Measurements from ENCODE around the gene MAG. TPM values are rescaled to one million over a fixed set of nuclear protein-coding genes. Genes with fewer than 3 reads are reported as not detected.

The MAG gene
- total and polyA plus RNA-seq, 4 donors: 0.42 TPM; not detected in 3

DNA sequence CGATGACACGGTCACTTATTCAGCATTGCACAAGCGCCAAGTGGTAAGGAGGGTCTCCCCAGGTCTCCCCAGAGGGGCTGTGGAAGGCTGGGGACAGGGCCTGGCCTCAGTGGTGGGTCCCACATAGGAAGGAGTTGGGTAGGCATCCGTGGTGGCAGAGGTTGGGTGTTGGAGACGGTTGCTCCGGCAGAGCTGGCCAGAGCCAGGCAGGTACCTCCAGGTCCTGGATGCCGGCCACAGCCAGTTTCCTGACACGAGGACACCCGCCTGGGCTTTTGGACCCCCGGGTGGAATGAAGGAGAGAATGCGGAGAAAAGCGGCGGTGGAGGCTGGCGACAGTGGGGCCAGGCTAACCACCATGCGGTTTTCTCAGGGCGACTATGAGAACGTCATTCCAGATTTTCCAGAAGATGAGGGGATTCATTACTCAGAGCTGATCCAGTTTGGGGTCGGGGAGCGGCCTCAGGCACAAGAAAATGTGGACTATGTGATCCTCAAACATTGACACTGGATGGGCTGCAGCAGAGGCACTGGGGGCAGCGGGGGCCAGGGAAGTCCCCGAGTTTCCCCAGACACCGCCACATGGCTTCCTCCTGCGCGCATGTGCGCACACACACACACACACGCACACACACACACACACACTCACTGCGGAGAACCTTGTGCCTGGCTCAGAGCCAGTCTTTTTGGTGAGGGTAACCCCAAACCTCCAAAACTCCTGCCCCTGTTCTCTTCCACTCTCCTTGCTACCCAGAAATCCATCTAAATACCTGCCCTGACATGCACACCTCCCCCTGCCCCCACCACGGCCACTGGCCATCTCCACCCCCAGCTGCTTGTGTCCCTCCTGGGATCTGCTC is 54.5 kb downstream of the MAG start:
- Histone ChIP-seq H3K4me3 (ENCODE audit: low read length in 2 of 2) (no peak overlapping the region), H3K27me3 (ENCODE audit: control insufficient read depth in 1 of 2, insufficient read depth in 2 of 2, low read length in 1 of 2) (no peaks in the 10 kb centered on the region), H3K4me1 (ENCODE audit: control insufficient read depth in 1 of 2, insufficient read depth in 2 of 2, low read length in 2 of 2) (no peaks in the 10 kb centered on the region), H3K27ac (ENCODE audit: low read depth in 1 of 2, low read length in 2 of 2) (no peak overlapping the region), H3K9me3 (ENCODE audit: control insufficient read depth, low read length) (no peaks in the 10 kb centered on the region), H3K36me3 (ENCODE audit: control insufficient read depth in 1 of 2, insufficient read depth in 2 of 2, low read length in 1 of 2) (no peaks in the 10 kb centered on the region)
- intact Hi-C loops (cut with DNase I): no loop called here
- WGBS, 2 donors: 70 to 75% methylated on average over 28 of the region's 28 CpGs
- no peak for ATAC-seq (ENCODE audit: low FRiP score)
- peak; percentile 70 to 79 for DNase-seq

DNA sequence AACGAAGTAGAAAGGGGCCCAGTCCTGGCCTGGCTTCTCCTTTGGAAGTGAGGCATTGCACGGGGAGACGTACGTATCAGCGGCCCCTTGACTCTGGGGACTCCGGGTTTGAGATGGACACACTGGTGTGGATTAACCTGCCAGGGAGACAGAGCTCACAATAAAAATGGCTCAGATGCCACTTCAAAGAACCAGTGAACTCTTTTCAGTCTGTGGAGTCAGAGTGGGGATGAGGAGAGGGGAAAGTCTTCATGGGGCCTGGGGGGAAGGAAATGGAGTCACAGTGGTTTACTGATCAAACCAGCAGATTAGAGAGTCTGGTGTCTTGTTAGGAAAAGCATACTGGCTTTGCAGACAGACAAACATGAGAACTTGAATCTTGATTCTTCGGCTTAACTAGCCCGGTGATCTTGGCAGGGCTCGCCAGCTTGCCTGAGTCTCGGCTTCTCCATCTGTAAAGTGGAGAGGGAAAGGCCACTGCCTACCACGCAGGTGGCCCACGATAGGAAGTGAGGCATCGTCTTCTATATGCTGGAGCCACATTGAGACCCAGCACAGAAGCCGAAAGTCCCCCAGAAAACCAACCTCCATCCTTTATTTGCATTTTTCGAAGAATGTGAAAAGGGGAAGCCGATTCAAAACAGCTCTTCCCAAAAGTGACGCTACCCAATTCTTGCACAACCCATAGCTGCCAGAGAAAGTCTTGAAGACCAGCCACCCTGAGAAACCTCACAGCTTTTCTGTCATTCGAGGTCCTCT is 55.4 kb downstream of the MAG start, which contains the start of gene FFAR1:
FFAR1 (plus strand) TSS at position 732 of the 759 bp plus-strand sequence. CDS start 3,650 bp downstream, outside the sequence.
- DNase-seq: peak; percentile 51 to 61
- 66 to 72% methylated on average over 18 of the region's 18 CpGs for WGBS, 2 donors
- Histone ChIP-seq H3K36me3 (ENCODE audit: control insufficient read depth in 1 of 2, insufficient read depth in 2 of 2, low read length in 1 of 2) (no peaks in the 10 kb centered on the region), H3K4me3 (ENCODE audit: low read length in 2 of 2) (no peak within 1 kb of the TSS), H3K27ac (ENCODE audit: low read depth in 1 of 2, low read length in 2 of 2) (no peak within 1 kb of the TSS), H3K9me3 (ENCODE audit: control insufficient read depth, low read length) (no peaks in the 10 kb centered on the region), H3K4me1 (ENCODE audit: control insufficient read depth in 1 of 2, insufficient read depth in 2 of 2, low read length in 2 of 2) (no peaks in the 10 kb centered on the region), H3K27me3 (ENCODE audit: control insufficient read depth in 1 of 2, insufficient read depth in 2 of 2, low read length in 1 of 2) (no peaks in the 10 kb centered on the region)
- intact Hi-C loops (cut with DNase I): no loop called here
- no peak for ATAC-seq (ENCODE audit: low FRiP score)

DNA sequence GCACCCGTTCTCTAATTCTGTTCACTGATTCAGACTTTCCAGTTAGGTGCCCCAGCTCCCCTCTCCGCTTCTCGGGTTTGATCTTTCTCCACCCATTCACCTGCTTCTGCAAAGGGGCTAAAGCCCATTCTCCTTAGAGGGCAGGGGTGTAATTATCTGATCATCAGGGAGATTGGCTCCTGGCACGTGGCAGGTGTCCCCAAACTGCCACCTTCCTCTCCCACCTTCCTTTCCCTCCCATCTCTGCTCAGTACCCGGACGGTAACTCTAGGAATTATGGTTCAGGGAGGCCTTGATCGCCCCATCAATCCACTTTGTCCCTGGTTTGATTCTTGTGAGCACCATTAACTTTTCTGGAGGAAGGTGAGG is 56.0 kb downstream of the MAG start:
- intact Hi-C loops (cut with DNase I): no loop called here
- Histone ChIP-seq H3K27me3 (ENCODE audit: control insufficient read depth in 1 of 2, insufficient read depth in 2 of 2, low read length in 1 of 2) (no peaks in the 10 kb centered on the region), H3K9me3 (ENCODE audit: control insufficient read depth, low read length) (no peaks in the 10 kb centered on the region), H3K36me3 (ENCODE audit: control insufficient read depth in 1 of 2, insufficient read depth in 2 of 2, low read length in 1 of 2) (no peaks in the 10 kb centered on the region), H3K4me1 (ENCODE audit: control insufficient read depth in 1 of 2, insufficient read depth in 2 of 2, low read length in 2 of 2) (no peaks in the 10 kb centered on the region), H3K27ac (ENCODE audit: low read depth in 1 of 2, low read length in 2 of 2) (no peak overlapping the region), H3K4me3 (ENCODE audit: low read length in 2 of 2) (no peak overlapping the region)
- peak in 1 of 2 donors; percentile 10 for DNase-seq
- no peak for ATAC-seq (ENCODE audit: low FRiP score)
- 75 to 80% methylated on average over 7 of the region's 7 CpGs for WGBS, 2 donors

DNA sequence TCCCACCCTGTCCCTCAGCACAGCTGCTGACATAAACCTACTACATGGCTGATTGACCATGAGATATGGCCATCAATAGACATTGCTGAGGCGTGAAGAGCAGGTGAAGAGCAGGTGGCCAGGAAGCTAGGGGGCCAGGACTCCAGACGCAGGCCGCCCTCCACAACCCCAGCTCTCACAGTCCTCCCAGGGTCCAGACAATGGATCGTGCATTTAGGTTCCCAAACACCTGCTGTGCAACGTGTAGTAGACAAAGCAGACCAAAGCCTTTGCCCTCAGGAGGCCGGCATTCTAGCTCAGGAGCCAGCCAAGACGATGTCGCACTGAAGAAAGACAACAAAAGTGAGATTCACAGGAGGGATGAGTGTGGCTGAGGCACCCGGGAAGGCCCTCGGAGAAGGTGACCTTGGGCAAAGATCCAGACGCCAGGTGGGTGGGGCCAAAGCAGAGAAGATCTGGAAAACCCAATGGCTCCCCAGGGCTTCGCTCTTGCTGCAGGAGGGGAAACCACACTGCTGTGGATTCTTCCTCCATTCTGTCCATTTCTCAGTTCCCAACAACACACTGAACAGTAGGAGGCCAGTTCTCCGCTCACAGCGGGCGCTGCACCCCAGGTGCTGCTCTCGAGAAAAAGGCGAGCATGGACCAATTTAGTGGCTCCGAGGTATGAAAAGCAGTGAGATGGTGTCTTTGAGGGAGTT is 57.1 kb downstream of the MAG start:
- H3K4me3 ChIP-seq (ENCODE audit: low read length in 2 of 2): no peak overlapping the region
- DNase-seq: peak in 1 of 2 donors; percentile 62
- no peaks in the 10 kb centered on the region for H3K4me1 ChIP-seq (ENCODE audit: control insufficient read depth in 1 of 2, insufficient read depth in 2 of 2, low read length in 2 of 2)
- no peak for ATAC-seq (ENCODE audit: low FRiP score)
- H3K27ac ChIP-seq (ENCODE audit: low read depth in 1 of 2, low read length in 2 of 2): no peak overlapping the region
- intact Hi-C loops (cut with DNase I): no loop called here
- H3K9me3 ChIP-seq (ENCODE audit: control insufficient read depth, low read length): no peaks in the 10 kb centered on the region
- no peaks in the 10 kb centered on the region for H3K27me3 ChIP-seq (ENCODE audit: control insufficient read depth in 1 of 2, insufficient read depth in 2 of 2, low read length in 1 of 2)
- H3K36me3 ChIP-seq (ENCODE audit: control insufficient read depth in 1 of 2, insufficient read depth in 2 of 2, low read length in 1 of 2): no peaks in the 10 kb centered on the region
- 77 to 81% methylated on average over 18 of the region's 18 CpGs for WGBS, 2 donors

DNA sequence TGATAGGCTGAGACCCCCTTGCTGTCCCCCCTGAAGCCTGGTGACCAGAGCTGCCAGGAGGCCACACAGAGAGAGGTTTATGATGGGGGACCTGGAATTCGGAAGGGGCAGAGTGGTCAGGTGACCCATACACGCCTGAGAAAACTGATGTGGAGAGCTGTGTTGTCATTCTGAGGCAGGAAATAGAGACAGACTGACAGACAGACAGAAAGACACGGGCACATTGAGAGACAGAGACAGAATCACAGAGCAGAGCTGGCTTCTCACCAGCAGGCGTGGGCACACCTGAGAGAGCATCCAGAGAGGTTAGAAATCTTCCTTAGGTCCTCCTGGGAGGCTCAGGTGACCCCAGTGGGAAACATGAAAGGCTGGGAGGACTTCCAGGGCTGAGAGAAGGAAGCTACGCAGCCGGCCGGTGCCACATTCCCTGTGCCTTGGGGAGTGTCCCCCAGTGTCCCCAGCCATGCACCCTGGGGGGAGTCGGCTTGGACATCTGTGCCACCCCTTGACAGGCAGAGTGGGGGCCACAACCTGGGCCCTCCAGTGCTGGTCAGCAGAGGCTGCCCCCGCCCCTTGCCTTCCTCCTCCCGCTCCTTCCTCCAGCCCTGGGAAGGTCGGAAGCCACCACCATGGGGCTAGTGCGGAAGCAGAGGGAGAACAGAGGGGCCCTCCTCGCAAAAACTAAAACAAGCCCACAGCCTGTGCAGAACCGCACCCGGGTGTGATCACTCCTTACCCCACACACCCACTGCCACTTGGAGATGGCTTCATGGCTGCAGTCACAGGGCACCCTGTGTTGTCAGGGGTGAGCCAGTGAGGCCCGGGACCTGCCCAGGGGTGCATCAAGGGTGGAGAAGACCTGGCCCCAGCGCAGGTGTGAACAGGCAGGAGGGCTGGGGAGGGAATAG is 57.9 kb downstream of the MAG start:
- DNase-seq (peak in 1 of 2 donors; percentile 68), ATAC-seq (ENCODE audit: low FRiP score) (no peak)
- intact Hi-C loops (cut with DNase I): no loop called here
- Histone ChIP-seq H3K4me1 (ENCODE audit: control insufficient read depth in 1 of 2, insufficient read depth in 2 of 2, low read length in 2 of 2) (no peaks in the 10 kb centered on the region), H3K36me3 (ENCODE audit: control insufficient read depth in 1 of 2, insufficient read depth in 2 of 2, low read length in 1 of 2) (no peaks in the 10 kb centered on the region), H3K27ac (ENCODE audit: low read depth in 1 of 2, low read length in 2 of 2) (no peak overlapping the region), H3K27me3 (ENCODE audit: control insufficient read depth in 1 of 2, insufficient read depth in 2 of 2, low read length in 1 of 2) (no peaks in the 10 kb centered on the region), H3K9me3 (ENCODE audit: control insufficient read depth, low read length) (no peaks in the 10 kb centered on the region), H3K4me3 (ENCODE audit: low read length in 2 of 2) (no peak overlapping the region)
- WGBS, 2 donors: 71 to 73% methylated on average over 15 to 17 of the region's 17 CpGs

DNA sequence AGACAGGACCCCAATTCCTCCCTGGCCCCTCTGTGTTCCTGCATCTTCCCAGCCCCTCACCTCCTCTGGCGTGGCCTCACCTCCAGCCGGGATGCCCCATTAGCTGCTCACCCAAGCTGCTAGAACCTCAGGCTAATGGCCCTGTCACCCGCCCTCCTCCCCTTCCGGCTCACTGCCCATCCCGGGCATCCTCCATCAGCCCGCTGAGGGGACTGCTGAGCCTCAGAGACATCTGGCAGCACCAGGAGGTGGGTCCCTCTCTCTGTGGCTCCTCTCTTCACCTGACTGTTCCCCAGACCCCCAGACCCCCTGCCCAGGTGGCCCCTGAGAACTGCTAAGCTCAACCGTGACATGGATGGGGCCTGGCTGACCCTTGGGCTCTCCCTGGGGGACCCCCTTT is 58.6 kb downstream of the MAG start:
- ATAC-seq (ENCODE audit: low FRiP score) (no peak), DNase-seq (peak in 1 of 2 donors; percentile 58)
- Histone ChIP-seq H3K36me3 (ENCODE audit: control insufficient read depth in 1 of 2, insufficient read depth in 2 of 2, low read length in 1 of 2) (no peaks in the 10 kb centered on the region), H3K4me3 (ENCODE audit: low read length in 2 of 2) (no peak overlapping the region), H3K9me3 (ENCODE audit: control insufficient read depth, low read length) (no peaks in the 10 kb centered on the region), H3K27ac (ENCODE audit: low read depth in 1 of 2, low read length in 2 of 2) (no peak overlapping the region), H3K27me3 (ENCODE audit: control insufficient read depth in 1 of 2, insufficient read depth in 2 of 2, low read length in 1 of 2) (no peaks in the 10 kb centered on the region), H3K4me1 (ENCODE audit: control insufficient read depth in 1 of 2, insufficient read depth in 2 of 2, low read length in 2 of 2) (no peaks in the 10 kb centered on the region)
- WGBS, 2 donors: 78 to 85% methylated on average over 7 of the region's 7 CpGs
- intact Hi-C loops (cut with DNase I): no loop called here

DNA sequence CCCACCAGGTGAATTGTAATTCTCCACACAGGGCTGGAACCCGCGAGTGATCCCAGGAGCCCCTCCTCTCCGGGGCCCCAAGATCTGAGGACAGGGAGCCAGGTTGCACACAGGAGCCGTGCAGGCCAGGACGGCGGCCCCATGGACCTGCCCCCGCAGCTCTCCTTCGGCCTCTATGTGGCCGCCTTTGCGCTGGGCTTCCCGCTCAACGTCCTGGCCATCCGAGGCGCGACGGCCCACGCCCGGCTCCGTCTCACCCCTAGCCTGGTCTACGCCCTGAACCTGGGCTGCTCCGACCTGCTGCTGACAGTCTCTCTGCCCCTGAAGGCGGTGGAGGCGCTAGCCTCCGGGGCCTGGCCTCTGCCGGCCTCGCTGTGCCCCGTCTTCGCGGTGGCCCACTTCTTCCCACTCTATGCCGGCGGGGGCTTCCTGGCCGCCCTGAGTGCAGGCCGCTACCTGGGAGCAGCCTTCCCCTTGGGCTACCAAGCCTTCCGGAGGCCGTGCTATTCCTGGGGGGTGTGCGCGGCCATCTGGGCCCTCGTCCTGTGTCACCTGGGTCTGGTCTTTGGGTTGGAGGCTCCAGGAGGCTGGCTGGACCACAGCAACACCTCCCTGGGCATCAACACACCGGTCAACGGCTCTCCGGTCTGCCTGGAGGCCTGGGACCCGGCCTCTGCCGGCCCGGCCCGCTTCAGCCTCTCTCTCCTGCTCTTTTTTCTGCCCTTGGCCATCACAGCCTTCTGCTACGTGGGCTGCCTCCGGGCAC is 59.6 kb downstream of the MAG start:
- no peak overlapping the region for H3K27ac ChIP-seq (ENCODE audit: low read depth in 1 of 2, low read length in 2 of 2)
- H3K4me1 ChIP-seq (ENCODE audit: control insufficient read depth in 1 of 2, insufficient read depth in 2 of 2, low read length in 2 of 2): no peaks in the 10 kb centered on the region
- DNase-seq (peak; percentile 38 to 64), ATAC-seq (ENCODE audit: low FRiP score) (no peak)
- H3K9me3 ChIP-seq (ENCODE audit: control insufficient read depth, low read length): no peaks in the 10 kb centered on the region
- intact Hi-C loops (cut with DNase I): no loop called here
- H3K4me3 ChIP-seq (ENCODE audit: low read length in 2 of 2): no peak overlapping the region
- H3K27me3 ChIP-seq (ENCODE audit: control insufficient read depth in 1 of 2, insufficient read depth in 2 of 2, low read length in 1 of 2): no peaks in the 10 kb centered on the region
- H3K36me3 ChIP-seq (ENCODE audit: control insufficient read depth in 1 of 2, insufficient read depth in 2 of 2, low read length in 1 of 2): no peaks in the 10 kb centered on the region
- 91 to 92% methylated on average over 44 to 47 of the region's 47 CpGs for WGBS, 2 donors

Measured in aorta (tissue), 5 donors.